A673 (cell line): Measurements from ENCODE around the gene SLC25A39. TPM values are rescaled to one million over a fixed set of nuclear protein-coding genes. Genes with fewer than 3 reads are reported as not detected.

Experiments used
- BruUV-seq: library from RNA; stranded (reverse); fragments of 400-500 nt; replicated peaks from 2 replicates; lab custom pipeline; 2021; lab: Mats Ljungman, UMichigan
- CTCF ChIA-PET: fragments of 300-600 bp; sonication (Branson Sonifier 250); formaldehyde crosslinking; loops from one replicate; lab custom pipeline; 2022; ENCODE audit warnings: antibody characterized with exemption; lab: Charles Lee
- POLR2A ChIA-PET: fragments of 300-600 bp; sonication (Branson Sonifier 250); formaldehyde crosslinking; loops from one replicate; lab custom pipeline; 2022; ENCODE audit warnings: antibody characterized with exemption; ENCODE audit not compliant: low non-redundant PET; lab: Charles Lee
- DNase-seq: peaks from one replicate; pipeline ENCODE4 v3.0.0-alpha.2; 2015; ENCODE audit warnings: low spot score
- H3K27ac ChIP-seq: fragments of 200-600 bp; sonication (generic); 2 replicates; pipeline ENCODE4 v1.5.1; 2016; ENCODE audit warnings: mixed run types, low read depth, mild to moderate bottlenecking, mixed read lengths, antibody characterized with exemption, low read length; ENCODE audit not compliant: poor library complexity, severe bottlenecking
- H3K27me3 ChIP-seq: fragments of 200-600 bp; sonication (generic); replicated peaks from 2 replicates; pipeline ENCODE4 v1.6.1; 2017; ENCODE audit warnings: mixed run types, low read depth, mild to moderate bottlenecking, mixed read lengths, antibody characterized with exemption, low read length; ENCODE audit not compliant: insufficient read depth, poor library complexity
- H3K36me3 ChIP-seq: fragments of 200-600 bp; sonication (generic); 2 replicates; pipeline ENCODE4 v1.6.1; 2016; ENCODE audit warnings: mixed run types, mild to moderate bottlenecking, mixed read lengths, antibody characterized with exemption, low read length; ENCODE audit not compliant: insufficient read depth, poor library complexity, severe bottlenecking
- H3K4me1 ChIP-seq: fragments of 200-600 bp; sonication (generic); 2 replicates; pipeline ENCODE4 v1.6.1; 2017; ENCODE audit warnings: mixed run types, mild to moderate bottlenecking, mixed read lengths, antibody characterized with exemption, low read length; ENCODE audit not compliant: insufficient read depth, poor library complexity, severe bottlenecking
- H3K4me3 ChIP-seq: fragments of 200-600 bp; sonication (generic); 2 replicates; pipeline ENCODE4 v1.5.1; 2016; ENCODE audit warnings: low read depth, mixed run types, mild to moderate bottlenecking, mixed read lengths, low read length; ENCODE audit not compliant: poor library complexity, severe bottlenecking
- H3K9me3 ChIP-seq: fragments of 200-600 bp; sonication (generic); 2 replicates; pipeline ENCODE4 v1.6.1; 2016; ENCODE audit warnings: mixed run types, low read depth, mild to moderate bottlenecking, mixed read lengths, antibody characterized with exemption, low read length; ENCODE audit not compliant: poor library complexity, severe bottlenecking
- CTCF ChIP-seq: fragments of 300-800, 200-600 bp; sonication (generic); conservative IDR thresholded peaks from 2 replicates; pipeline ENCODE4 v1.5.1; 2017; ENCODE audit warnings: low read depth, mild to moderate bottlenecking, antibody characterized with exemption, low read length, moderate library complexity, mixed read lengths
- EZH2 ChIP-seq: fragments of 200-600 bp; sonication (generic); IDR thresholded peaks from 2 replicates; pipeline ENCODE4 v1.6.1; 2017; ENCODE audit warnings: borderline replicate concordance, low read depth, mild to moderate bottlenecking, mixed read lengths, antibody characterized with exemption, low read length; ENCODE audit not compliant: poor library complexity, severe bottlenecking
- intact Hi-C: fragments of 100-400 bp; cut with micrococcal nuclease; formaldehyde crosslinking; loops from one replicate; pipeline ENCODE4 v1.10.0; 2022; ENCODE audit not compliant: unreplicated experiment
- total RNA-seq: library from RNA; stranded (reverse); gene quantifications from 2 replicates; pipeline ENCODE4 v1.2.3, GENCODE V29; 2021

The SLC25A39 gene
- total RNA-seq, 1 experiment from 2014 or later: 75.5 TPM

- TF ChIP-seq CTCF (no peak), EZH2 (no peak)
Measured at GRCh38 chr17:44308865-44309264, 15.8 kb downstream of the SLC25A39 start.

GRCh38 chr17:44308320-44308818 is 16.3 kb downstream of the SLC25A39 start, which contains the start of gene RUNDC3A:
TSS of gene RUNDC3A (plus strand) at chr17:44308601. CDS start at chr17:44308833, 232 bp downstream.
- H3K27ac ChIP-seq: no peak within 1 kb of the TSS
- no TSS peak for BruUV-seq
- peak within 1 kb of the TSS; percentile 21 for H3K4me3 ChIP-seq
- H3K9me3 ChIP-seq: no peaks in the 10 kb centered on the region
- intact Hi-C loops: no loop called here
- no peaks in the 10 kb centered on the region for H3K36me3 ChIP-seq
- no peak for TF ChIP-seq CTCF
- no peak for TF ChIP-seq EZH2
- DNase-seq: peak; percentile 80
- no peaks in the 10 kb centered on the region for H3K4me1 ChIP-seq
- peaks cover 4% of the 10 kb centered on the region for H3K27me3 ChIP-seq
- ChIA-PET POLR2A (no interaction called here), CTCF (no interaction called here)

More at GRCh38 chr17:44308865-44309264, 15.8 kb downstream of the SLC25A39 start:
- intact Hi-C loops: no loop called here
- ChIA-PET CTCF (no interaction called here), POLR2A (no interaction called here)
- Histone ChIP-seq H3K27ac (no peak overlapping the region), H3K36me3 (no peaks in the 10 kb centered on the region), H3K4me1 (no peaks in the 10 kb centered on the region), H3K27me3 (peaks cover 4% of the 10 kb centered on the region), H3K4me3 (peak overlapping the region; percentile 21), H3K9me3 (no peaks in the 10 kb centered on the region)
- no peak for DNase-seq
- no TSS peak for BruUV-seq

- no peak overlapping the region for H3K4me3 ChIP-seq
- CTCF ChIA-PET: no interaction called here
Measured at GRCh38 chr17:44307387-44308186, 17.0 kb downstream of the SLC25A39 start.

More at GRCh38 chr17:44307387-44308186, 17.0 kb downstream of the SLC25A39 start:
- POLR2A ChIA-PET: no interaction called here
- TF ChIP-seq EZH2: no peak
- no peak for TF ChIP-seq CTCF
- Histone ChIP-seq H3K27me3 (peaks cover 4% of the 10 kb centered on the region), H3K9me3 (no peaks in the 10 kb centered on the region), H3K4me1 (no peaks in the 10 kb centered on the region), H3K36me3 (no peaks in the 10 kb centered on the region), H3K27ac (no peak overlapping the region)
- no TSS peak for BruUV-seq
- DNase-seq: peak; percentile 27
- intact Hi-C loops: no loop called here
